ENCODE results near the gene RCOR3.
A peak's percentile ranks its signal among the peaks of the same experiment; 100 is the strongest.
"Not testable (repeated sequence)": the region's sequence is repeated elsewhere in the genome, so short reads cannot be mapped to it uniquely, and the experiment has no call there.

The RCOR3 gene

GRCh38 chr1:211260141-211261107 lies 1.3 kb downstream of the RCOR3 start:
- DNase-seq = peak; percentile 84

DNA sequence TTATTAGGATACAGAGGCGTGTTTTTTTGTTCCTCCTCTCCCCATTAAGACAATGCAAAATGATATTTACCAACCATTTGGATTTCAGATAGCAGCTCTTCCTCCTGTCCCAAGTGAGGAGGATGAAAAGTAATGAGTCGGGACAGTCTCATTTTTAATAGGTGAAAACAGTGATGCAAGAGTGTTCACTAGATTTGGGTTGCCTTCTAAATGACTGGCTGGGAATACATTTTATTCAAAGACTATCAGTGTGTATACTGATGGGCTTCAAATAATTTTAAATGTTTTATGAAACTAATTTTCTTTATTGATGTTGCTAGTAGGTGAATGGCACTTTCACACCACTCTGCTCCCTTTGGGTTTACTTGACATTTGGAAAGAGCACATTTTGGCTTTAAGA lies 2.1 kb downstream of the RCOR3 start:
- no peak for DNase-seq

DNA sequence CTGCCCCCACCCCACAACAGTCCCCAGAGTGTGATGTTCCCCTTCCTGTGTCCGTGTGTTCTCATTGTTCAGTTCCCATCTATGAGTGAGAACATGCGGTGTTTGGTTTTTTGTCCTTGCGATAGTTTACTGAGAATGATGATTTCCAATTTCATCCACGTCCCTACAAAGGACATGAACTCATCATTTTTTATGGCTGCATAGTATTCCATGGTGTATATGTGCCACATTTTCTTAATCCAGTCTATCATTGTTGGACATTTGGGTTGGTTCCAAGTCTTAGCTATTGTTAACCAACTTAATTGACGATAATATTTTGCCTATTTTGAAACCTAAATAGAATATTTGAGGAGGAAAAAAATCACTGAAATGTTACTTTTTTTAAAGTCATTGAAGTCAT lies 3.9 kb downstream of the RCOR3 start:
- DNase-seq = not testable (repeated sequence)

GRCh38 chr1:211267204-211267857 lies 8.2 kb downstream of the RCOR3 start:
- no peak for DNase-seq

DNA sequence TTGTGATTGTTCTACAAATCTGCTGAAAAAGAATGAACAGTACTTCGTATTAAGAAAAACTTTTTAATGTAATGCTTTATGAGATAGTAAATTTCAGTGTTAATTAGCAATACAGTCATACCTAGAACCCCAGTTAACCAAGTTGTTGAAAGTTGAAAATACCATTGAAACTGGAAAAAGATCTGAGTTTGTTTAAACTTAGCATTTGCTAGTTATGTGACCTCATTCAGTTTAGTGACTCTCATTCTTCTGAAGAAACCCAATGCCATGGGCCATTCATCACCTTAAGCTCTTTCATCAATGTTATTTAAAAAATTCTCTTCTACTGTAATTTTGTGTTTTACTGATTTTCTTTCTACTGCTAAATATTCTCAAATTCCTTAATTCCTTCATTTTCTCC lies 20.2 kb downstream of the RCOR3 start:
- no peak for DNase-seq

DNA sequence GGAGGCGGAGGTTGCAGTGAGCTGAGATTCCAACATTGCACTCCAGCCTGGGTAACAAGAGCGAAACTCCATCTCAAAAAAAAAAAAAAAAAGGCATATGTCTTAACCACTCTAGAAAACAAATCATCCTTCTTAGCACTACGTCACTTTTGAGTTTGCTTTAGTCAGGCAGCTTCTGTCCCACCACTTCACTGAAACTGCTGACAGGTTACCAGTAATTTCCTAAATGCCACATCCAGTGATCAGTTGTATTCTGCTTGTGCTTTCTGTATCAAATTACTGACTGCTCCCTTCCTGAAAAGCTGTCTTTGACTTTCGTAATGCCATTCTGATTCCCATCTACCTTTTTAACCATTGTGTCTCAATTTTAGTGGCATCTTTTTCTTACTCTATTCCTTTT lies 21.7 kb downstream of the RCOR3 start:
- no peak for DNase-seq

DNA sequence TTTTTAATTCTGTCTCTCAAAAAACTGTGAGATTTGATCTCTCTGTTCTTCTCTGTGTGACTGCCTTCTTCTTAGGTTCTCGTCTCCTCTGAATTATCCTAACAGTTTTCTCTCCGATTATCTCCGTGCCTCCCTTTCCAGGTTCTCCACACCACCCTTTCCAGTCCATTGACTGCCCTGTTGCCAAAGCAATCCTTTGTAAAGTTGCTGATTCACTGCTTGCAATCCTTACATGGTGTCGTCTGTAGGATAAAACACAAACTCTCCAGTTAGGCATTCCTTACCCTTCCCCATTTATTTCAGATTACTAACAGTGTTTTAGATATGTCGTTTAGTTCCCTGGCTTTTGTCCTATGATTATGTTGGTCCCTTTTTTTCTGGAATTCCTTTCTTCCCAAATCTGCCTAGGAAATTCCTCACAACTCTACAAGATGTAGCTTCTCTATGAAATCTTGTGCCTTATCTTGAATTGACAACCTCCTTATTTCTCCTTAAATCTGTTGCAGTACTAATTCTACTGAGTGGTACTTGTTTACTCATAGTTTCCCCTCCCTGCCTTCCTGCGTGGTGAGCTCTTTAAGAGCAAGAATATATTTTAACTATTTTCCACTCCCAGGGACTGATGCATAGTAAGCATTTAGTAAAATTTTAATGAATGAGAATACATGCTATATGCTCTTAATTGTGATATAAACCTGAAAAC lies 22.3 kb downstream of the RCOR3 start:
- DNase-seq = no peak

GRCh38 chr1:211282023-211282373 lies 22.8 kb downstream of the RCOR3 start:
- no peak for DNase-seq

DNA sequence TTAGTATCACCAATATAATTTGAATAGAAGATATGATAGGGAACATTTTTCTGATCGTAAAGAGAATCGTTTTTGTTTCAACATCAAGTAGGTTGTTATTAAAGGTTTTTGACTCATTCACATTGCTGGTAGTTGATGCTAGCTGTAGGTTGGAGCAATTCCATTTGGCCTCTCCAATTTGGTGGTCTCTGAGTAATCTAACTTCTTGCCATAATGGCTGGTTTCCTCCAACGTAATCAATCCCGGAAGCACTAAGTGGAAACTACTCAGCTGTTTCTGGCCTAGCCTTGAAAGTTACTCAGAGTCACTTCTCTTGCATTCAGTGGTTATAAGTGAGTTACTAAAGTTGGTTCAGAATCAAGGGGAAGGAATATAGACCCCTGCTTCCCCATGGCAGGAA lies 26.0 kb downstream of the RCOR3 start:
- DNase-seq = no peak

DNA sequence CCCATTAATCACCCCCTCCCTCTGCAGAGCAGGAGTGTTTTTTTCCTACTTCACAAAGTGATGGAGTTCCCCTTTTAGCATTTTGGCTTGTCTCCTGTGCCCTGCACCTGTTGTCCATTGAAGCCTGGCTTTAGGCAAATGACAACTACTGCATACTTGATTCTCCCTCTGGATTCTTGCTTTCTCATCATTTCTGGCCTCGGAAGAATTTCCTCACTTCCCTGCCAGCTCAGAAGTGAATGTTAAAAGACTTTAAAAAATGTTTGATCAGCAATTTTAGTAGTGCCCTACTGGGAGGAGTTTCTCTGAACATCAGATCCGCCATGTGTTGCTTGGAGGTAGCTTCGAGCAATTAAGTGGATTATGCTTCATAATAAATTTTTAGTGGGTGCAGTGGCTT lies 28.1 kb downstream of the RCOR3 start:
- DNase-seq = no peak

DNA sequence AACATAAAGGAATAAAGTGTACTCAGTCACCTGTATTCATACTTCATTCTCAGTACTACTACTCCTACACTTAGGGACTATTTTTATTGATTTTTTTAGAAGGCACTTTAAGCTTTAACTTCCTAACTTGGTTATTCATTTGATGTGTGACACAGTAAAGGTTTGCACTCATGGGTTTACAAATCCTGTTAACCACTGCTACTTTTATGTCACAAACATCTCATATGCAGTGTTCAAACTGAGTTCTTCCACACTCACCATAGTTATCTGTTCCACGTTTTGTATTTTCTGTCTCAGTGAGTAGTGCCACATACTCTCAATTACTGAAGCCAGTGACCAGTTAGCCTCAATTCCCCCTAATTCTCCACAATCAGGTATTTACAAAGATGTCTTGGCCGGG lies 33.2 kb downstream of the RCOR3 start:
- no peak for DNase-seq

DNA sequence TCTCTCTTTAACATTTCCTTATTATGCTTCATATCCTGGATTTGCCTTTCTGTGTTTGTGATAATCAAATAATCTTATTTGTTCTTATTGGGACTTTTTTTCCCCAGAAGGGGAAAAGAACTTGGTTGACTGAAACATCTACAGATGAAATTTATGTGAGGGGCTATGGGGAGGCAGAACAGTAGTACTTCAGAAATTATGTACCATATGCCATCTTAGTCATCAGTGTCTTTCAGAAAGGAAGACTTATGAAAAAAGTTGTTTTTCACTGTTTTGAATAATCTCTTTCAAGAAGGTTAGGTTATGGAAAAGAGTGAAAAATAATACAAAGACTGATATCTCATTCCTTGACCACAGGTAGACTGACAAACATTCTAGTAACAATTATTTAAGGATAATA lies 37.2 kb downstream of the RCOR3 start:
- DNase-seq = no peak

DNA sequence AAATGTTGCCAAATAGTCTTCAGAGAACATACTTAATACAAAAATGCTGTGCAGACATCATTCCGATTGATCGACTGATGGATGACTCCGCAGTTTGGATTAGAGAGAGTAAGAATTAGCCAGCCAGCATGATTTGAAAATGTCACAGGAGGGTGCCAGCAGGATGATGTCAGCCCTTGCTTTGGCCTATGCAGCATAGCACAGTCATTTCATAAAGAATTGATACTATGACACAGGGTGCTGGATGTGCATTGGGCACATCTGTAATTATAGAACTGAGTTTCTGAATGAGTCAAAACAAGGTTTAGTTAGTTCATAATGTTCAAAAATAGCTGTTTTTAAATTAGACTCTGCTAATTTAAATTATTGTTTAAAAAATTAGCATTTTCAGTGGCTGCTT lies 45.9 kb downstream of the RCOR3 start:
- DNase-seq = no peak

- DNase-seq = no peak
Measured at GRCh38 chr1:211309617-211310016, 50.5 kb downstream of the RCOR3 start.

- no peak for DNase-seq
Measured at GRCh38 chr1:211313392-211313791, 54.2 kb downstream of the RCOR3 start.

- no peak for DNase-seq
Measured at GRCh38 chr1:211318576-211319280, 59.6 kb downstream of the RCOR3 start.

GRCh38 chr1:211319892-211320291 lies 60.7 kb downstream of the RCOR3 start:
- DNase-seq = no peak

GRCh38 chr1:211320980-211321379 lies 61.8 kb downstream of the RCOR3 start:
- DNase-seq = no peak

DNA sequence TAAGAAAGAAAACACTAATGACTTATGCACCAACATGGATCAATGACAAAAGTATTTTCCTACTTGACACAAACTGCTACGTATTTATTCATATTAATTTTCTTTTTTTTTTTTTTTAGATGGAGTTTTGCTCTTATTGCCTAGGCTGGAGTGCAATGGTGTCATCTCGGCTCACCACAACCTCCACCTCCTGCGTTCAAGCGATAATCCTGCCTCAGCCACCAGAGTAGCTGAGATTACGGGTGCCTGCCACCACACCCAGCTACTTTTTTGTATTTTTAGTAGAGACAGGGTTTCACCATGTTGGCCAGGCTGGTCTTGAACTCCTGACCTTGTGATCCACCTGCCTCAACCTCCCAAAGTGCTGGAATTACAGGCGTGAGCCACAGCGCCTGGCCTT lies 62.5 kb downstream of the RCOR3 start:
- DNase-seq = not testable (repeated sequence)

DNA sequence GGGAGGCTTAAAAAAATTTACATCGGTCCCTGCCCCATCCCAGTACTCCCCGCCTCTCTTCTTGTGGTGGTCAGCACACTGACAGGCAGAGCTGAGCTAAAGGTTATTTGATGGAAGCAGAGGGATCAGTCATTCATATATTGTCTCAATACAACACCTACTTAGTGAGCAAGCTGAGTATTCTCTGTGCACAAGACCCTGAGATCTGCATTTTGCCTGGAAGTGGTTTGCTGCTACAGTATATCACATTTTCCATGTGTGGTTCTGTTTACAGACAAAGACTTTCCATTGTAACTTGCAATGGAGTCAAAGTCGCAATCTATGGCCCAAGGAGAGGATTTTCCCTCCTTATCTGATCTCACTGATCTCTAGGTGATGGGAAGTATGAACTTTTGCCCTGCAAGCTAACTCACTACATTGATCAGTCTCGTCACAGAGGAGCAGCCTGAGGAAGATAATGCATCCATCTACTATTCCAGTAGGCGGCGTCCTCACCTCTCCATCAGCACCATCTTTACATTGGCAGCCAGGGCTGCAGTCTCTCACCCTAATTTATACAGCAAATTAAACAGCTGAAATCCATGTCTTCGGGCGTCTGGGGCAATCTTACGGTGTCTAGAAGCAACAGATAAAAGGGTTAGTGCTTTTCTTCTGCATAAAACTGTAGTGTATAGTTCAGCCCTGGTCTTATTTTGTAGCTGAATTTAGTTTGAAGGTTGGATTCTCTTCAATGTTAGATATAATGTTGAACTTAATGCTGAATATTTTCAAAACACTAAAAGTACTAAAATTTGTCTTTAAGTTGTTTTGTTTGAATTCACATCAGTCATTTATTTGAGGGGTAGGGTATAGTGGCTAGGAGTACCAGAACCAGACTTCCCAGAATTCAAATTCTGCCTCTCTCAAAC lies 64.2 kb downstream of the RCOR3 start:
- DNase-seq = no peak

DNA sequence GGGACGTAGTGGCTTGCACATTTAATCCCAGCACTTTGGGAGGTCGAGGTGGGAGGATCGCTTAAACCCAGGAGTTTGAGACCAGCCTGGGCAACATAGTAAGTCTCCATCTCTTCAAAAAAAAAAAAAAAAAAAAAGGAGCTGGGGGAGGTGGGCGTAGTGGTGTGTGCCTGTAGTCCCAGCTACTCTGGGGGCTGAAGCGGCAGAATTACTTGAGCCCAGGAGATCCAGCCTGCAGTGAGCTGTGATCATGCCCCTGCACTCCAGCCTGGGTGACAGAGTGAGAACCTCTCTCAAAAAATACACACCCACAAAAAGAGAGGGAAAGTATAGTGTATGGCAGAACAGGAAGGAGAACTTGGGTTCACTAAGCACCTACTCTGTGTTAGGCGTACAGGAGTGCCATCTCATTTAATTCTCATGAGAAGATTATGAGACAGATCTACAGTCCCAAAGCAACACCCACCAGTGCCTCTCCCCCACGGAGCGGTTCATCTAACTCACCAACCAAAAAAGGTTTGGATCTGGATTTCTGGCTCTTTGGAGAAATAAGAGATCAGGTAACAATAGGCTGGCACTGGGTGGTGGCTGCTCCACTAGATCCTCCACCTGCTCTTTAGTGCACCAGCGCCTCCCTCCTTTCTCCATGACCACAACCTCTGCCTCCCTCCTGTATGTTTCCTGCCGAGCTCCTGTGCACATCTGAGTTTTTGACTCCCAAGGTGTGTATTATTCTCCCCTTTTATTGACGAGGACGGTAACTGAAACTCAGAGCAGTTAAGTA lies 66.0 kb downstream of the RCOR3 start:
- DNase-seq = peak; percentile 34

All from NCI-H2107 (cell line).